Liver (tissue), 9 donors: ENCODE data around the gene ABCC9. TPM values are rescaled to one million over a fixed set of nuclear protein-coding genes. Genes with fewer than 3 reads are reported as not detected.

Experiments used
- DNase-seq: peaks from one replicate; pipeline ENCODE4 v3.0.0-alpha.2; 2017; ENCODE audit warnings: low spot score
- H3K27ac ChIP-seq, 2 donors: one replicate each; pipeline ENCODE4 v1.7.0; 2013; ENCODE audit warnings: inconsistent platforms in 2 of 2, low read length in 2 of 2, control low read depth in 1 of 2, low read depth in 1 of 2, mild to moderate bottlenecking in 1 of 2
- H3K27me3 ChIP-seq, 4 donors: one replicate each; pipeline versions ENCODE4 v1.6.1 to v1.7.0; 2013; ENCODE audit warnings: low read length in 3 of 4, inconsistent platforms in 1 of 4, mild to moderate bottlenecking in 1 of 4, moderate library complexity in 1 of 4; ENCODE audit not compliant: control insufficient read depth in 4 of 4, insufficient read depth in 4 of 4
- H3K36me3 ChIP-seq, 4 donors: one replicate each; pipeline versions ENCODE4 v1.6.1 to v1.7.0; 2013; ENCODE audit warnings: low read length in 3 of 4, mild to moderate bottlenecking in 3 of 4, low read depth in 1 of 4, moderate library complexity in 1 of 4; ENCODE audit not compliant: control insufficient read depth in 4 of 4, insufficient read depth in 3 of 4
- H3K4me1 ChIP-seq, 4 donors: one replicate each; pipeline versions ENCODE4 v1.6.1 to v1.7.0; 2013; ENCODE audit warnings: low read length in 3 of 4, mild to moderate bottlenecking in 3 of 4, moderate library complexity in 1 of 4; ENCODE audit not compliant: control insufficient read depth in 4 of 4, insufficient read depth in 4 of 4
- H3K4me3 ChIP-seq, 3 donors: one replicate each; pipeline versions ENCODE4 v1.6.1 to v1.7.0; 2013; ENCODE audit warnings: low read length in 3 of 3, control low read depth in 1 of 3, low read depth in 1 of 3, mild to moderate bottlenecking in 1 of 3
- H3K9ac ChIP-seq, 2 donors: one replicate each; pipeline ENCODE4 v1.7.0; 2013; ENCODE audit warnings: low read length in 2 of 2, mild to moderate bottlenecking in 2 of 2, moderate library complexity in 2 of 2, control low read depth in 1 of 2, low read depth in 1 of 2
- H3K9me3 ChIP-seq, 4 donors: one replicate each; pipeline versions ENCODE4 v1.6.1 to v1.7.0; 2013; ENCODE audit warnings: low read length in 3 of 4; ENCODE audit not compliant: control insufficient read depth in 4 of 4
- EGR1 ChIP-seq, 2 donors: IDR thresholded peaks; 2 replicates each; pipeline ENCODE4 v1.6.1; 2016 to 2018; ENCODE audit warnings: antibody characterized with exemption in 2 of 2, low read depth in 2 of 2
- FOXA1 ChIP-seq: IDR thresholded peaks from 2 replicates; pipeline ENCODE4 v1.6.1; 2016; ENCODE audit warnings: antibody characterized with exemption
- FOXA2 ChIP-seq: IDR thresholded peaks from 2 replicates; pipeline ENCODE4 v1.6.1; 2016; ENCODE audit warnings: antibody characterized with exemption
- GABPA ChIP-seq, 2 donors: IDR thresholded peaks in 1 of 2; conservative IDR thresholded peaks in 1 of 2; 2 replicates each; pipeline ENCODE4 v1.6.1; 2016; ENCODE audit warnings: antibody characterized with exemption in 2 of 2, mild to moderate bottlenecking in 1 of 2, moderate library complexity in 1 of 2
- HNF4A ChIP-seq, 2 donors: conservative IDR thresholded peaks; 2 replicates each; pipeline ENCODE4 v1.6.1; 2016; ENCODE audit warnings: antibody characterized with exemption in 2 of 2, mild to moderate bottlenecking in 2 of 2
- HNF4G ChIP-seq: IDR thresholded peaks from 2 replicates; pipeline ENCODE4 v1.6.1; 2016; ENCODE audit warnings: antibody characterized with exemption
- JUND ChIP-seq, 2 donors: IDR thresholded peaks; 2 replicates each; pipeline ENCODE4 v1.6.1; 2016; ENCODE audit warnings: antibody characterized with exemption in 2 of 2
- NR2F2 ChIP-seq: IDR thresholded peaks from 2 replicates; pipeline ENCODE4 v1.6.1; 2016; ENCODE audit warnings: antibody characterized with exemption
- RAD21 ChIP-seq, 2 donors: IDR thresholded peaks; 2 replicates each; pipeline ENCODE4 v1.6.1; 2016; ENCODE audit warnings: antibody characterized with exemption in 2 of 2, mild to moderate bottlenecking in 2 of 2
- RXRA ChIP-seq, 2 donors: IDR thresholded peaks; 2 replicates each; pipeline ENCODE4 v1.6.1; 2017 to 2018; ENCODE audit warnings: antibody characterized with exemption in 2 of 2, mild to moderate bottlenecking in 1 of 2
- SP1 ChIP-seq: IDR thresholded peaks from 2 replicates; pipeline ENCODE4 v1.6.1; 2018; ENCODE audit warnings: antibody characterized with exemption, mild to moderate bottlenecking
- TAF1 ChIP-seq: conservative IDR thresholded peaks from 2 replicates; pipeline ENCODE4 v1.6.1; 2016; ENCODE audit warnings: antibody characterized with exemption, mild to moderate bottlenecking
- YY1 ChIP-seq: IDR thresholded peaks from 2 replicates; pipeline ENCODE4 v1.6.1; 2016; ENCODE audit warnings: antibody characterized with exemption, mild to moderate bottlenecking
- WGBS: extraction: QIAGEN DNeasy Blood & Tissue Kit; methylation state at CpG from one replicate; pipeline ENCODE4 v1.1.7; 2013; 5-methylcytosine and 5-hydroxymethylcytosine counted together
- polyA plus RNA-seq, 2 donors: library from polyadenylated mRNA; stranded (reverse) in 1 of 2; unstranded in 1 of 2; fragments of 200-250 nt in 1 of 2; fragments of >200 nt in 1 of 2; fragmentation: Nextera tagmentation in 1 of 2; extraction: Ambion mirVana in 1 of 2; gene quantifications; one replicate each; pipeline versions ENCODE4 v1.2.1 to v1.2.3, GENCODE V29; 2013 to 2015
- total RNA-seq, 2 donors: library from RNA; depleted of rRNA; stranded (reverse); fragments of >200 nt; gene quantifications; one replicate each; pipeline ENCODE4 v1.2.3, GENCODE V29; 2014
- TF ChIP-seq, protein P1 (sequence below): IDR thresholded peaks from 2 replicates; pipeline ENCODE4 v1.6.1; 2016; ENCODE audit warnings: antibody characterized with exemption
- TF ChIP-seq, protein P2 (sequence below): IDR thresholded peaks from 2 replicates; pipeline ENCODE4 v1.6.1; 2016; ENCODE audit warnings: antibody characterized with exemption
- TF ChIP-seq, protein P3 (sequence below): IDR thresholded peaks from 2 replicates; pipeline ENCODE4 v1.6.1; 2016; ENCODE audit warnings: antibody characterized with exemption
- TF ChIP-seq, protein P4 (sequence below): IDR thresholded peaks from 2 replicates; pipeline ENCODE4 v1.6.1; 2016; ENCODE audit warnings: antibody characterized with exemption, mild to moderate bottlenecking
- TF ChIP-seq, protein P5 (sequence below): fragments of 150-350 bp; IDR thresholded peaks from 2 replicates; pipeline ENCODE4 v1.5.1; 2017; ENCODE audit warnings: improper control_type of control experiment, low read depth, low read length; ENCODE audit not compliant: missing input control
- donor health status: healthy.
- donor health status: healthy.
- donor health status: healthy.
- donor health status: healthy.
- donor health status: healthy.

The ABCC9 gene
- total and polyA plus RNA-seq, 4 donors = 2.7 to 55.6 (median 10.7) TPM

DNA sequence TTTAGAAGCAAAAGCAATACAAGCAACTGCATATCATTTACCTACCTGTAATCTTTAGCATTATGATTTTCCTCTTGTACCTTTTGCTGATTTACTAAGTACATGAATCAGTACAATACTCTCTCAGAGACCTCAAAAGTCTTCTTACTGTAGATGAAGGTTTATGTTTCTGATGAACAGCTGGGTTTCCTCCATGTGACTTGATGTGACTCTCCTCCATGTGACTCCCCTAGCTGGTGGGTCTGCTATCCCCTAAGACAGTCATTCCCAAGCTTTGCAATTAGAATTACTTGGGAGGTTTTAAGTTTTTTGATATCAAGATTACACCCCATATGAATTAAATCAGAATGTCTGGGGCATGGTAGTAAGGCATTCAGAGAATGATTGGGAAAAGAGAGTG, 32.0 kb upstream of the ABCC9 start:
- Histone ChIP-seq H3K27me3 (no peaks in the 10 kb centered on the region), H3K9me3 (no peaks in the 10 kb centered on the region), H3K4me3 (no peak overlapping the region), H3K27ac (no peak overlapping the region), H3K9ac (no peak overlapping the region), H3K4me1 (no peaks in the 10 kb centered on the region), H3K36me3 (no peaks in the 10 kb centered on the region)
- DNase-seq = no peak
- TF ChIP-seq NR2F2 = no peak
- TF ChIP-seq EGR1 (IDR thresholded peaks at IDR 0.05; ENCODE audit: low read depth in 2 of 2) = no peak

DNA sequence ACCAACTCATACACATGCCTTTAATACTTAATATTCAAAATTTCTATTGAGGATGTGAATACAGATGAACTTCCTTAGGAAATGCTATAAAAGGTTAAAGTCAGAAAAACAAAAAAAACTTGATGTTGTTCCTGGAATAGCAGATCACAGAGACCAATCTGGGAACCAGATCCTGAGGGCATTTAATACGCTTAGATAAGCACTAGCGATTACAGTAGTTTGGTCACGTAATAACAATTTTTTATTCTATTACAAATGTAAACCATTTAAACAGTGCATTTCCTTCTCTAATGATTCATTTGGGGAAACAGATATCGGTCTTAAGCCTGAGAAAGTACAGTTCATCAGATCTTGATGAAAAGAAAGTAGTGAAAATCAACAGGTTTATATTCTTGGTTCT, 30.8 kb upstream of the ABCC9 start:
- Histone ChIP-seq H3K27ac (no peak overlapping the region), H3K27me3 (no peaks in the 10 kb centered on the region), H3K36me3 (no peaks in the 10 kb centered on the region), H3K9me3 (no peaks in the 10 kb centered on the region), H3K4me1 (no peaks in the 10 kb centered on the region), H3K9ac (no peak overlapping the region), H3K4me3 (no peak overlapping the region)
- WGBS = 78% methylated on average over 4 of the region's 4 CpGs
- TF ChIP-seq FOXA1 = no peak
- TF ChIP-seq SP1 = no peak
- TF ChIP-seq YY1 = no peak
- no peak for TF ChIP-seq HNF4A (conservative IDR thresholded peaks at IDR 0.05)
- TF ChIP-seq, protein P1, sequence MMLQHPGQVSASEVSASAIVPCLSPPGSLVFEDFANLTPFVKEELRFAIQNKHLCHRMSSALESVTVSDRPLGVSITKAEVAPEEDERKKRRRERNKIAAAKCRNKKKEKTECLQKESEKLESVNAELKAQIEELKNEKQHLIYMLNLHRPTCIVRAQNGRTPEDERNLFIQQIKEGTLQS = no peak
- TF ChIP-seq, protein P2, sequence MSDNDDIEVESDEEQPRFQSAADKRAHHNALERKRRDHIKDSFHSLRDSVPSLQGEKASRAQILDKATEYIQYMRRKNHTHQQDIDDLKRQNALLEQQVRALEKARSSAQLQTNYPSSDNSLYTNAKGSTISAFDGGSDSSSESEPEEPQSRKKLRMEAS = no peak
- no peak for TF ChIP-seq FOXA2
- DNase-seq = no peak

DNA sequence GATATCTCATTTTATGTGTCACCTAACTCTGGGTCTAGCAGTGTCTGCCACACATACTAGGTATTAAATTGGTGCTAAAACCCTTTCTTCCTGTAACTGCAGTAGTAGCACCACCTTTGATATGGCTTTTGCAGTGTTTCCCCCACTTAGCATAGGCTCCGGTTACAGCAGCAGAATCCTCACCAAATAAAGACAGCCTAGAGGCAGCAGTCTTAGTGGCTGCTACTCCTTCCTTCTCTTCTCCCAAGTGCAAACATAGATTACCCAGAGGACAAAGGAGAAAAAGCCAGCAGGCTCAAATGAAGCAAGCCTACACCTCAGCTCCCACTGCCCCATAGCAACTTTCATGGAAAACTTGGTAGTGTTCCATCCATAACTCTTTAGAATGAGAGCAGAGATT, 30.1 kb upstream of the ABCC9 start:
- Histone ChIP-seq H3K36me3 (no peaks in the 10 kb centered on the region), H3K4me3 (no peak overlapping the region), H3K4me1 (no peaks in the 10 kb centered on the region), H3K27me3 (no peaks in the 10 kb centered on the region), H3K27ac (no peak overlapping the region), H3K9me3 (no peaks in the 10 kb centered on the region), H3K9ac (no peak overlapping the region)
- 57% methylated on average over 1 of the region's 1 CpG for WGBS
- no peak for DNase-seq
- TF ChIP-seq, protein P2 = no peak
- TF ChIP-seq, protein P3, sequence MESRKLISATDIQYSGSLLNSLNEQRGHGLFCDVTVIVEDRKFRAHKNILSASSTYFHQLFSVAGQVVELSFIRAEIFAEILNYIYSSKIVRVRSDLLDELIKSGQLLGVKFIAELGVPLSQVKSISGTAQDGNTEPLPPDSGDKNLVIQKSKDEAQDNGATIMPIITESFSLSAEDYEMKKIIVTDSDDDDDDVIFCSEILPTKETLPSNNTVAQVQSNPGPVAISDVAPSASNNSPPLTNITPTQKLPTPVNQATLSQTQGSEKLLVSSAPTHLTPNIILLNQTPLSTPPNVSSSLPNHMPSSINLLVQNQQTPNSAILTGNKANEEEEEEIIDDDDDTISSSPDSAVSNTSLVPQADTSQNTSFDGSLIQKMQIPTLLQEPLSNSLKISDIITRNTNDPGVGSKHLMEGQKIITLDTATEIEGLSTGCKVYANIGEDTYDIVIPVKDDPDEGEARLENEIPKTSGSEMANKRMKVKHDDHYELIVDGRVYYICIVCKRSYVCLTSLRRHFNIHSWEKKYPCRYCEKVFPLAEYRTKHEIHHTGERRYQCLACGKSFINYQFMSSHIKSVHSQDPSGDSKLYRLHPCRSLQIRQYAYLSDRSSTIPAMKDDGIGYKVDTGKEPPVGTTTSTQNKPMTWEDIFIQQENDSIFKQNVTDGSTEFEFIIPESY = no peak
- TF ChIP-seq, protein P4, sequence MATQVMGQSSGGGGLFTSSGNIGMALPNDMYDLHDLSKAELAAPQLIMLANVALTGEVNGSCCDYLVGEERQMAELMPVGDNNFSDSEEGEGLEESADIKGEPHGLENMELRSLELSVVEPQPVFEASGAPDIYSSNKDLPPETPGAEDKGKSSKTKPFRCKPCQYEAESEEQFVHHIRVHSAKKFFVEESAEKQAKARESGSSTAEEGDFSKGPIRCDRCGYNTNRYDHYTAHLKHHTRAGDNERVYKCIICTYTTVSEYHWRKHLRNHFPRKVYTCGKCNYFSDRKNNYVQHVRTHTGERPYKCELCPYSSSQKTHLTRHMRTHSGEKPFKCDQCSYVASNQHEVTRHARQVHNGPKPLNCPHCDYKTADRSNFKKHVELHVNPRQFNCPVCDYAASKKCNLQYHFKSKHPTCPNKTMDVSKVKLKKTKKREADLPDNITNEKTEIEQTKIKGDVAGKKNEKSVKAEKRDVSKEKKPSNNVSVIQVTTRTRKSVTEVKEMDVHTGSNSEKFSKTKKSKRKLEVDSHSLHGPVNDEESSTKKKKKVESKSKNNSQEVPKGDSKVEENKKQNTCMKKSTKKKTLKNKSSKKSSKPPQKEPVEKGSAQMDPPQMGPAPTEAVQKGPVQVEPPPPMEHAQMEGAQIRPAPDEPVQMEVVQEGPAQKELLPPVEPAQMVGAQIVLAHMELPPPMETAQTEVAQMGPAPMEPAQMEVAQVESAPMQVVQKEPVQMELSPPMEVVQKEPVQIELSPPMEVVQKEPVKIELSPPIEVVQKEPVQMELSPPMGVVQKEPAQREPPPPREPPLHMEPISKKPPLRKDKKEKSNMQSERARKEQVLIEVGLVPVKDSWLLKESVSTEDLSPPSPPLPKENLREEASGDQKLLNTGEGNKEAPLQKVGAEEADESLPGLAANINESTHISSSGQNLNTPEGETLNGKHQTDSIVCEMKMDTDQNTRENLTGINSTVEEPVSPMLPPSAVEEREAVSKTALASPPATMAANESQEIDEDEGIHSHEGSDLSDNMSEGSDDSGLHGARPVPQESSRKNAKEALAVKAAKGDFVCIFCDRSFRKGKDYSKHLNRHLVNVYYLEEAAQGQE = no peak
- TF ChIP-seq RXRA (IDR thresholded peaks at IDR 0.05) (no peak), FOXA1 (no peak), HNF4A (conservative IDR thresholded peaks at IDR 0.05) (no peak), RAD21 (IDR thresholded peaks at IDR 0.05) (no peak), EGR1 (IDR thresholded peaks at IDR 0.05; ENCODE audit: low read depth in 2 of 2) (no peak), JUND (IDR thresholded peaks at IDR 0.05) (no peak), GABPA (IDR thresholded peaks at IDR 0.05 in 1 of 2, conservative IDR thresholded peaks at IDR 0.05 in 1 of 2) (no peak), SP1 (no peak), YY1 (no peak), HNF4G (no peak), NR2F2 (no peak), FOXA2 (no peak), TAF1 (no peak)
- TF ChIP-seq, protein P1 = no peak
- TF ChIP-seq, protein P5, sequence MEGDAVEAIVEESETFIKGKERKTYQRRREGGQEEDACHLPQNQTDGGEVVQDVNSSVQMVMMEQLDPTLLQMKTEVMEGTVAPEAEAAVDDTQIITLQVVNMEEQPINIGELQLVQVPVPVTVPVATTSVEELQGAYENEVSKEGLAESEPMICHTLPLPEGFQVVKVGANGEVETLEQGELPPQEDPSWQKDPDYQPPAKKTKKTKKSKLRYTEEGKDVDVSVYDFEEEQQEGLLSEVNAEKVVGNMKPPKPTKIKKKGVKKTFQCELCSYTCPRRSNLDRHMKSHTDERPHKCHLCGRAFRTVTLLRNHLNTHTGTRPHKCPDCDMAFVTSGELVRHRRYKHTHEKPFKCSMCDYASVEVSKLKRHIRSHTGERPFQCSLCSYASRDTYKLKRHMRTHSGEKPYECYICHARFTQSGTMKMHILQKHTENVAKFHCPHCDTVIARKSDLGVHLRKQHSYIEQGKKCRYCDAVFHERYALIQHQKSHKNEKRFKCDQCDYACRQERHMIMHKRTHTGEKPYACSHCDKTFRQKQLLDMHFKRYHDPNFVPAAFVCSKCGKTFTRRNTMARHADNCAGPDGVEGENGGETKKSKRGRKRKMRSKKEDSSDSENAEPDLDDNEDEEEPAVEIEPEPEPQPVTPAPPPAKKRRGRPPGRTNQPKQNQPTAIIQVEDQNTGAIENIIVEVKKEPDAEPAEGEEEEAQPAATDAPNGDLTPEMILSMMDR = no peak
